Duodenal mucosa (tissue), 2 donors: ENCODE results near the gene DLG2.
"Not testable (repeated sequence)": the region's sequence is repeated elsewhere in the genome, so short reads cannot be mapped to it uniquely, and the experiment has no call there.

Experiments used
- H3K27ac ChIP-seq: one replicate; pipeline ENCODE4 v1.7.0; 2013; ENCODE audit warnings: low read depth, low read length
- H3K27me3 ChIP-seq, 2 donors: one replicate each; pipeline ENCODE4 v1.7.0; 2013; ENCODE audit warnings: low read length in 2 of 2, control low read depth in 1 of 2; ENCODE audit not compliant: insufficient read depth in 2 of 2, control insufficient read depth in 1 of 2
- H3K36me3 ChIP-seq, 2 donors: one replicate each; pipeline ENCODE4 v1.7.0; 2013; ENCODE audit warnings: low read length in 2 of 2, control low read depth in 1 of 2; ENCODE audit not compliant: insufficient read depth in 2 of 2, control insufficient read depth in 1 of 2
- H3K4me1 ChIP-seq, 2 donors: one replicate each; pipeline ENCODE4 v1.7.0; 2013; ENCODE audit warnings: low read length in 2 of 2, control low read depth in 1 of 2; ENCODE audit not compliant: insufficient read depth in 2 of 2, control insufficient read depth in 1 of 2
- H3K4me3 ChIP-seq, 2 donors: one replicate each; pipeline ENCODE4 v1.7.0; 2013; ENCODE audit warnings: low read length in 2 of 2, low read depth in 1 of 2
- H3K9ac ChIP-seq, 2 donors: one replicate each; pipeline ENCODE4 v1.7.0; 2013; ENCODE audit warnings: low read length in 2 of 2, low read depth in 1 of 2
- H3K9me3 ChIP-seq, 2 donors: one replicate each; pipeline ENCODE4 v1.7.0; 2013; ENCODE audit warnings: low read length in 2 of 2, control low read depth in 1 of 2; ENCODE audit not compliant: control insufficient read depth in 1 of 2

Gene DLG2

DNA sequence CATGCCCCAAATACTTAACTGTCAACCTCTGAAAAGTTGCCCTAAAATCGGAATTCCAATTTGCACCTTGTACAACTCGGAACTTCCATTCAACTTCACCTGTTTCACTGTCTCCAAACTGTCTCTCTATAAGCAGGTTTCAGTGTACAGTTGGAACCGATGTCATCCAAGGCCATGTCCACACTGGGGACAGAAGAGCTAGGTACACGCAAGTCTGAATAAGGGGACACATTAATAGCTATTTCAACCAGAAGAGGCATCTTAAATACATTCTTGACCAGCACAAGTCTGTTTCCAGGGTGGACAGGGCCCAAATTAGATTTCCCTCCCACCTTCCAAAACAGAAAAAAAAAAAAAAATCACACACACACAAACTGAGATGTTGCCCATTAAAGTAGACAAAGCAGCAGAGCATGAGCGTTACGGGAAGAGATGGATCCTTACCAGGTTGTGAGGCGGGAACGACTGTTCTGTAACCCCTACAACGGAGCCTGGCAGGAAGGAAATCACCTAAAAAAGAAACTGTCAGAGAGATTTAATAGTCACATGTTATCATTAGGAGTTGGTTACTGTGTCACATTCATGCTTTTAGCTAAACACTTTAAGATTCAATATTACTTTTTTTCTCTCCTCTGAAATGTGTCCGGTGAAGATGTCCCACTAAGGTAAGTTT lies 36.1 kb upstream of the DLG2 start:
- peak overlapping the region; percentile 86 to 96 for H3K4me3 ChIP-seq
- H3K9me3 ChIP-seq, result no peaks in the 10 kb centered on the region
- H3K4me1 ChIP-seq, result peaks cover 33 to 44% of the 10 kb centered on the region in 2 donors
- peaks cover 15 to 16% of the 10 kb centered on the region in 2 donors for H3K36me3 ChIP-seq
- H3K27me3 ChIP-seq, result no peaks in the 10 kb centered on the region
- peak overlapping the region; percentile 88 to 96 for H3K9ac ChIP-seq
- no peak overlapping the region for H3K27ac ChIP-seq

DNA sequence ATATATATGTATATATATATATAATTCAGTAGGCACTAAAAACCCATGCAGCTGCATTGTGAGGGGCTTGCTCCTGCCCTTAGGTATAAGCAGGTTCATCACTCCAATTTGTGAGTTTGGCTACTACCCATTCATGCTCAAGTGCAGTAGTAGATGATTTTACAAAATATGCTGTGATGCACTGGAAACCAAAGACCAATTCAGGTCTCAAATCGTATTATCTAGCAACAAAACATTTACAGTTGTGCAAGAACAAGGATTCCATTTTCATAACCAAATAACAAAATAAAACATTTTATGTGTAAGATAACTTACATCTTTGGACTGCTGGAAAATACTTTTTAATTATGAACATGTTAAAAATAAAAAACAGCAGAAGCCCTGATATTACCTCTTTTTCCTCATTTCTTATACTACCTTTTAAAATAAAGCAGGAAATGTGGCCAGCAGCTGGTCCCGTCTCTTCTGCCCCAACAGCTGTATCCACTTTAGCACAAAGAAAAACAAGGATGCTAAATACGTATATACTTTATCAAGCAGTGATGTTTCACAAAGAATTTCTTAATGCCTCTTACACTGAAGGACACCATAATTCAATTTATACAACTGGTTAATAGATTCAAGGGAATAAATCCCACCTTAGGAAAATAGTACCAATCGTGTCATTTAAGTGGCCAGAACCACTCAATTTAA lies 35.0 kb upstream of the DLG2 start:
- peaks cover 33 to 44% of the 10 kb centered on the region in 2 donors for H3K4me1 ChIP-seq
- H3K27ac ChIP-seq, result no peak overlapping the region
- peak overlapping the region; percentile 71 to 96 for H3K4me3 ChIP-seq
- peak overlapping the region in 1 of 2 donors; percentile 88 for H3K9ac ChIP-seq
- no peaks in the 10 kb centered on the region for H3K27me3 ChIP-seq
- peaks cover 19 to 26% of the 10 kb centered on the region in 2 donors for H3K36me3 ChIP-seq
- no peaks in the 10 kb centered on the region for H3K9me3 ChIP-seq

DNA sequence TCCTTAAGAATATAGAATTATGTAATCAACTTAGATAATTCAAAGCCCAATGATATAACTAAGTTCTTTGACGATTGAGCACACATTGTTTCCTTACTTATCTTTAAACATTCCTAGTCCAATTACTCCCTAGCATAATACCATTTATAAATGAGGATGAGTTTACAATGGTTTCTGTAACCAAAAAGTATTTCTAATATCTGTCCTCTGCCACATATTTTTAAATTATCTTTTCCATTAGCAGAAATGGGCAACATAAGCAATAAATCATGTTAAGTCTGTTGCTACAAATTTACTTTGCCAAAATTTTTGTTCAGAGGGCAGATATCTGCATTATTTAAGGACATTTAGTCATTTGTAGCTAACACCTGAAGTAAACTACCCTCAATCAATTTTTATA lies 31.0 kb upstream of the DLG2 start:
- peaks cover 26 to 55% of the 10 kb centered on the region in 2 donors for H3K36me3 ChIP-seq
- no peak overlapping the region for H3K4me3 ChIP-seq
- H3K27me3 ChIP-seq, result no peaks in the 10 kb centered on the region
- no peak overlapping the region for H3K27ac ChIP-seq
- H3K4me1 ChIP-seq, result peaks cover 28 to 42% of the 10 kb centered on the region in 2 donors
- no peak overlapping the region for H3K9ac ChIP-seq
- no peaks in the 10 kb centered on the region for H3K9me3 ChIP-seq

DNA sequence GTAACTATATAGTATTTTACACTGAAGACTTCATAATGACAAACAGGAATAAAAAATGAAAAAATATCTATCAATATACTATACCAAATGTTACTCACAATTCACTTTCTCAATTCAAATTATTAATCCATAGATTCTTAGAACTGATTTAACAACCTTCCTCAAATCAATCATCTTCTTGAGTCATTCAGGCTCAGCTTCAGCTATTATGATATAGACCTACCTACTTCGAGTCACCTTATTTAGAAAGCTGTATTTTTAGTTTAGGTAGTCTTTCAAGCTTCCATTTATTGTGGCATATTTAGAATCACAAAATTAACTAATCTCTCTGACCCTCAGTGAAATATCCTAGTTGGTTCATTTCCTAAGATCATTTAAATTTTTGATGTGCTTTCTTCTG lies 29.6 kb upstream of the DLG2 start:
- Histone ChIP-seq H3K9ac (no peak overlapping the region), H3K9me3 (no peaks in the 10 kb centered on the region), H3K27ac (no peak overlapping the region), H3K36me3 (peaks cover 26 to 56% of the 10 kb centered on the region in 2 donors), H3K4me3 (no peak overlapping the region), H3K4me1 (peaks cover 15 to 36% of the 10 kb centered on the region in 2 donors), H3K27me3 (no peaks in the 10 kb centered on the region)

DNA sequence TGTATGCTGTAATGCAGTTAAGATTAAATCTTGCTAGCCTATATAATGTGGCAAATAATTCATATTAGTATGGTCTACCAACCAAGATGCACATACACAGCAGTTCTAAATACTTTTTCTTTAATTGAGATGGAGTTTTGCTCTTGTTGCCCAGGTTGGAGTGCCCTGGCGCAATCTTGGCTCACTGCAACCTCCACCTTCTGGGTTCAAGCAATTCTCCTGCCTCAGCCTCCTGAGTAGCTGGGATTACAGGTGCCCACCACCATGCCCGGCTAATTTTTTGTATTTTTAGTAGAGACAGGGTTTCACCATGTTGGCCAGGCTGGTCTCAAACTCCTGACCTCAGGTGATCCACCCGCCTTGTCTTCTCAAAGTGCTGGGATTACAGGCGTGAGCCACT lies 27.2 kb upstream of the DLG2 start:
- peaks cover 20 to 53% of the 10 kb centered on the region in 2 donors for H3K36me3 ChIP-seq
- H3K27me3 ChIP-seq, H3K9me3 ChIP-seq, H3K27ac ChIP-seq, H3K4me3 ChIP-seq, H3K9ac ChIP-seq: not testable (repeated sequence)
- H3K4me1 ChIP-seq, result peaks cover 8 to 21% of the 10 kb centered on the region in 2 donors

DNA sequence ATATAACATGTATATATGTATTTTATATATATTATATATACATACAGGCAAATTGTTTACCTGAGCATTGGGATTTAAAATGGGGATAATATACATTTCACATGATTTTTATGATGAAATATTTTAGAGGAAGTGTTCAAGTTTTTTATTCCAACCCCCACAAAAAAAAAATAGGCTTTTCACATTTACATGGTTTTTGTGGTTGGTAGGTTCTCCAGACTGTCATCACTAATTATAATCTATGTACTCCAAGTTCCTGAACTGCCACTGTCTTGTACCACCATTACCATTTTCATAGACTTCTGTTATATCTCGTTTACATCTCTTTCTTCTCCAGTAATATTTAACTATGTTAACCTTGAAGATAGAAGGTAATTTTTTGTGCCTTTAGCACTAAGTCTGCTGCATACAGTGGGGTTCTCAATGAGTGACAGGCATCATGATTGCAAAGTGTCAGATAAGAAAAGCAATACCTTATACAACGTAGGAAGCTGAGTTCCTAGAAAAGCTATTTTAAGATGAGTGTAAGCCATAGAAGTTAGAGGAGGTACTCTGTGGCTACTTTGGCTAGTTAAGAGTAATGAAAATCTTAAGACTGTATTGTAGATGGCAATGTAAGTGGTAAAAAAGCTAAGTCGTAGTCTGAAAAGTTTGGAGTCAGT lies 25.8 kb upstream of the DLG2 start:
- no peaks in the 10 kb centered on the region for H3K9me3 ChIP-seq
- H3K27ac ChIP-seq, result no peak overlapping the region
- H3K36me3 ChIP-seq, result peaks cover 13 to 44% of the 10 kb centered on the region in 2 donors
- H3K4me3 ChIP-seq, result no peak overlapping the region
- H3K27me3 ChIP-seq, result no peaks in the 10 kb centered on the region
- H3K4me1 ChIP-seq, result peaks cover 12 to 23% of the 10 kb centered on the region in 2 donors
- no peak overlapping the region for H3K9ac ChIP-seq

DNA sequence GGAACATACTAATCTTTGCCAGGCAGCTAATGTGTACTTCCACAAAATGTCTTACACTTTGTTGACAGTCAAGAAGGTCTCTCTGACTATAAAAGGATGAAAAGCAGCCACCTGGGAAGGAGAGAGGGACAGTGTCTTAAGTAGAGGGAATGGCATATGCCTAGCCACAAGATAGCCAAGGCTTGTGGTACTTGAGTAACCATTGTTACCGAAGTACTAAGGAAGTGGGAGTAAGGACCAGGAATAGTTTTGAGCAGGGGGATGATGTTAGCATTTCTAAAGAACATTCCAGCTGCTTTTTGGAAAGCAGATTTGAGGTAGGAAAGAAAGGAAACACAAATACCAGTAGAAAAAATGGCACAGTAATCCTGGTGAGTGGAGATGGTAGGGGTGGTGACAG lies 24.0 kb upstream of the DLG2 start:
- H3K36me3 ChIP-seq, result peaks cover 3 to 26% of the 10 kb centered on the region in 2 donors
- H3K4me3 ChIP-seq, result no peak overlapping the region
- H3K27me3 ChIP-seq, result no peaks in the 10 kb centered on the region
- H3K9ac ChIP-seq, result no peak overlapping the region
- H3K4me1 ChIP-seq, result peaks cover 13 to 24% of the 10 kb centered on the region in 2 donors
- H3K27ac ChIP-seq, result no peak overlapping the region
- H3K9me3 ChIP-seq, result no peaks in the 10 kb centered on the region

DNA sequence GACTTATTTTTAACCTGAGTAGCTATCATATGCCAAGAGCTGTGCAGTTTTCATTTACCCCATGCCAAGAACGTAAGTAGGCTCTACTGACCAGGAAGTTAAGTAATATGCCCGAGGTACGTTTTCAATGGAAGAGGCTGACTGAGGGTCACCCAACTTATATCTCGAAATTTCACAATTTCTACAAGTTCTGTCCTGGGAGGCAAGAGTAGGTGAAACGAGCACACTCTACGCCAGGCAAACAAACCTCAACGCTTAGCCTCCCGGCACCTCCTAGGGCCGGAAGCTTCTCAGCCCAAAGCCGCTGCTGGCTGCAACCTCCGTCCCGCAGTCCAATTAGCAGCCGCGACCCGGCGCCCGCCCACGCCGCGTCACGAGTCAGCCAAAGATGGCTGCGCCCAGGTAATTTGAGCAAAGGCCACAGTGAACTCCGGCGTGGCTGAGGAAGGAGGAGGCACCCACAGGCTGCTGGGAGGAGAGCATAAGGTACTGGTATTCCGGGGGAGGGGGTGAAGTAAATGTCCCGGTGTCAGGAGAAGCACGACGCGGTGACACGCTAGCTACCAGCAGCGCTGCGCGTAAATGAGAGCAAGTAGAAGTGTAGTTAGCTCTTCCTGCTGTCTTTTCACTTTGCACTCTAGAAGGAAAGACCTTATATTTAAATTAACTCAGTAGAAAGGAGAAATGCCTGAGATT lies 20.6 kb upstream of the DLG2 start, which contains the start of gene TMEM126A:
TMEM126A (plus strand) TSS at position 364 of the 696 bp plus-strand sequence. CDS start 2,289 bp downstream, outside the sequence.
- Histone ChIP-seq H3K9me3 (no peaks in the 10 kb centered on the region), H3K27ac (peak within 1 kb of the TSS; percentile 64), H3K36me3 (peaks cover 3 to 6% of the 10 kb centered on the region in 2 donors), H3K4me1 (peaks cover 23 to 26% of the 10 kb centered on the region in 2 donors), H3K9ac (peak within 1 kb of the TSS; percentile 66 to 73), H3K27me3 (no peaks in the 10 kb centered on the region), H3K4me3 (peak within 1 kb of the TSS; percentile 85 to 93)

DNA sequence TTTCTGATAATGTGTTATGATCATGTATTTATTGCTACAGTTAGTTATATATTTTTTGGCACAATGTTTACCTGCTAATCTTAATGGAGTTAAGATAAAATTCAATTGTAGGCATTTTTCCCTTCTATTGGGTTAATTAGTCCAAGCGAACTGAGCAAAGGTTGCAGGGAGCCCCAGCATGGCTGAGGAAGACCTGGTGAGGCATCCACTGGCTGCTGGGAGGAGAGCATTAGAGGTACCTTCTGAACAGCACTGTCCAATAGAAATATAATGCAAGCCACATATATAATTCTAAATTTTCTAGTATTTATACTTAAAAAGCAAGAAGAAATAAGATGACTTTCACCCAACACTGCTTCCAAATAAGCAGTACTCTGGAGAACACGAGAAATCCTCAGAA lies 19.9 kb upstream of the DLG2 start:
- Histone ChIP-seq H3K27me3 (no peaks in the 10 kb centered on the region), H3K9me3 (no peaks in the 10 kb centered on the region), H3K4me3 (peak overlapping the region; percentile 85 to 93), H3K4me1 (peaks cover 23 to 26% of the 10 kb centered on the region in 2 donors), H3K36me3 (peaks cover 3 to 6% of the 10 kb centered on the region in 2 donors), H3K27ac (no peak overlapping the region), H3K9ac (peak overlapping the region; percentile 53 to 66)
